Stimulated activated CD8-positive, alpha-beta memory T cell treated with anti-CD3 and anti-CD28 coated beads, Interleukin-4, amount 100 ng/mL, for 1 hour (primary cell): ENCODE data around the gene HMX3.
"Not testable (repeated sequence)": the region's sequence is repeated elsewhere in the genome, so short reads cannot be mapped to it uniquely, and the experiment has no call there.

ENCODE experiments used
- DNase-seq, 2 donors: peaks; one replicate each; pipeline ENCODE4 v3.0.0-alpha.2; 2020; ENCODE audit warnings: low read depth in 2 of 2, low spot score in 1 of 2

The HMX3 gene

DNA sequence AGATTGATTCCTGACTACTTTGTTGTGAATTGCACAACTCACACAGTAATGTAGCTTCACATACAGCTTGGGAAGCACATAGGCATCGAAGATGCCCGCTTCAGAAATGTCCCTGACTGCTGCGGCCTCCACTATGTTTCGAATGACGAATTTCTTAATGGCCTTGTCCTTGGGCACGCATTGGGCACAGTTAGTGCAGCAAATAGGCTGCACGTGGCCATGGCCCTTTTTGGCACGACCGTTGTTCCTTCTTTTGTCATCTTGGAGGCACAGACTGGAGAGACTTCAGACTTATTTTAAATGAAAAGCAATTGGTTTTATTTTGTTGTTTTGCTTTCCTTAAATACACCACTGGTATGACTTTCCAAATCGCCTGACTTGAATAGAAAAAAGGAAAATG is 35.8 kb downstream of the HMX3 start:
- DNase-seq, result not testable (repeated sequence)

DNA sequence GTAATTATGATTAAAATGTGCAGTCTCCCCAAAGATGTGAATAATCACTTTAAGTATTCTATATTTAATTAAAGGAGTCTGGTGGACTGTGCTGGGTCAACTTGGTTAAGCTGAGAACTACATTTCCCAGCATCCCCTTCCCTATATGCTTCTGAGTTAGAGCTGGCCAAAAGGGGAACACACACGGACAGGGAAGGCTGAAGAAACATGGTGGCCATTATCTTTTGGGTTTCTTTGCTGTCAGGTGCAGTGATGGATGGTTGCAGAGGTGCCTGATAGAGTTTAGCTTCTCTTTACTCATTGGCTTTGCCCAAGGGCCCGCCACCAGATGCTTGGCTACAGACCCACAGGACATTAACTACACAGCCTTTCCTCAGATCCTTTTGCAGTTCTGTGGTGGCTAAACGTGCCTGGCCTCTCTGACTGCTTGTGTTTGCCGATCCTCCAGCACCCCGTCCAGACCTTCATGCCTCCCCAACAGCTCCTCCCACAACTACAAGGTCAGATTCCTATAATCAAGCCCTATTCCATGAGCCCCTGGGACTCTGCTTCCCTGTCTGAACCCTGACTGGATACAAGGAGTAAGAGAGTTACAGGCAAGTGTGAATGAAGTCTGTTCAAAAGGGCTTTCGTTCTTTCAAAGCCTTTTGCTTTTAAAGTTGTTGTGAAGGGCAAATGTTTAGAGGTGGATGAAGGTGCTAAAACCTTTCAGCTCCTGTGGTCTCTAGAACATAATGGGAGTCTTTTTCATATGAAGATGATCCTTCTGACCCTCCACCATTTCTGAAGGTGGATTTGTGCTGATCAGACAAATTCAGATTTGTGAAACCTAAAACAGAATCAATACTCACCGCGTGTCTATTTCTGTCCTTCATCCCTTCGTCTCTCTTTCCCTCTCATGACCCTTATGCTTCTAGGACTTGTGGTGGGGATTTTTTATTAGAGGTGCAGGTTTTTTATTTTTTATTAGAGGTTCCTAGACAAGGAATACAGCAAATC is 39.9 kb downstream of the HMX3 start:
- DNase-seq, result no peak

DNA sequence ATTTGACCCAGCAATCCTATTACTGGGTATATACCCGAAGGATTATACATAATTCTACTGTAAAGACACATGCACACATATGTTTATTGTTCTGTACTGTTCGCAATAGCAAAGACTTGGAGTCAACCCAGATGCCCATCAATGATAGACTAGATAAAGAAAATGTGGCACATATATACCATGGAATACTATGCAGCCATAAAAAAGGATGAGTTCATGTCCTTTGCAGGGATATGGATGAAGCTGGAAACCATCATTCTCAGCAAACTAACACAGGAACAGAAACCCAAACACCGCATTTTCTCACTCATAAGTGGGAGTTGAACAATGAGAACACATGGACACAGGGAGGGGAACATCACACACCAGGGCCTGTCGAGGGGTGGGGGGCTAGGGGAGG is 42.6 kb downstream of the HMX3 start:
- DNase-seq, result not testable (repeated sequence)

DNA sequence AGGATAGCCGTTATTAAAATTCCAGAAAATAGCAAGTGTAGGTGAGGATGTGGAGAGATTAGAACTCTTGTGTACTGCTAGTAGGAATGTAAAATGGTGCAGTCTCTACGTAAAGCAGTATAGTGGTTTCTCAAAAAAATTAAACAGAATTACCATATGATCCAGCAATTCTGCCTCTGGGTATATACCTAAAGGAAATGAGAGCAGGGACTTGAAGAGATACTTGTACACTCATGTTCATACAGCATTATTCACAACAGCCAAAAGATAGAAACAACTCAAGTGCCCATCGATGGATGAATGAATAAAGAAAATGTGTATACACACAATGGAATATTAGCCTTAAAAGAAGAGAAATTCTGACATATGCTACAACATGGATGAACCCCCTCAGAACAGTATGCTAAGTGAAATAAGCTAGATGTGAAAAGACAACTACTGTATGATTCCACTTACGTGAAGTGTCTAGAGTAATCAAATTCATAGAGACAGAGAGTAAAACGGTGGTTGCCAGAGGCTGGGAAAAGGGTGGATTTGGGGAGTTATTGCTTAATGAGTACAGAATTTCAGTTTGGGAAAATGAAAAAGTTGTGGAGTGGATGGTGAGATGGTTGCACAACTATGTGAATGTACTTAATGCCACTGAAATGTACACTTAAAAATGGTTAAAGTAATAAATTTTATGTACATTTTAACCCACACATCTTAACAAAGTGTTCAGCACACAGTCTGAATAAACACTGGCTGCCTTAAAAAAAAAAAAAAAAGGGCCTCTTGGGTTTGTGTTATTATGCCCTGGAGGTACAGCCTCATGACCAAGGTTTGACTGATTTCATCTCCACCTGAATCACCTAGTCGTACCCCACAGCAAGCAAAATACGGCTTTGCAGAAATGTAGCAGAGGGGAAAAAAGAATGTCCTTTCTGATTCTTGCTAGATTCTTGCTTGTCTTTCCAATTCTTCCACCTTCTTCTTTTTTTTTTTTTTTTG is 44.6 kb downstream of the HMX3 start:
- DNase-seq, result no peak

DNA sequence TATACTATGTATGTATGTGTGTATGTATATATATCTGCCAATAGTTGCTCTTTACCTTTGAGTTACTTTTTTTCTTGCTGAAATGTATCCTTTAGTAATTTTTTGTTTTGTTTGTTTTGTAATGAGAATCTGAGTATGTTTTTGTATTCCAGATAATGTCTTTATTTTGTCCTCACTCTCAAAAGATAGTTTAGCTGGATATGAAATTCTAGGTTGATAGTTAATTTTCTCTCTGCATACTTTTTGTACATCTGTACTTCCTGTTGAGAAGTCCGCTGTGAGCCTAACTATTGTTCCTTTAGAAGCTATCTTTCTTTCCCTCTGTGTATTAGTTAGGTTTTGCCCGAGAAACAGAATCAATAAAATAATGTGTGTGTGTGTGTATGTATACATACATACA is 48.0 kb downstream of the HMX3 start:
- no peak for DNase-seq

DNA sequence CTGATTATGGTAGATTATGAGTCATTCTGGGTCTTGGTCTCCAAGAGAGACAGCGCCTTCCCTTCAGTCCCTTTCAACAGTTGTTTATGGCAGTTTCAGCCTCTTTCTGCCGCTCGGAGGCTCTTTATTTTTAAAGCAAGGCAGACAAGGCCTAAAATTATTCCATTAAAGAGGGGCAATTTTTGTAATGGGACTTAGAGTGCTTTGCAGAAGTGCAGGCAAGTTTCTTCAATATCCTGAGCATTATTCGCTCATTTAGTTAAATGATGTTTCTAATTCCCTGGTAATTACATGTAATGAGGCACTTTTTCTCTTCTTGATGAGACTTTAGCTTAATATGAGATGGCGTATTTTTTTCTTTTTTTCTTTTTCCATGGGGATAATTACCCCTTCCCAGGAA is 52.0 kb downstream of the HMX3 start:
- no peak for DNase-seq
